ENCODE measurements around the gene POLR2B. TPM values are rescaled to one million over a fixed set of nuclear protein-coding genes. Genes with fewer than 3 reads are reported as not detected.

Gene POLR2B
- total and polyA plus RNA-seq, 8 donors: 18.5 to 446 (median 60.9) TPM

DNA sequence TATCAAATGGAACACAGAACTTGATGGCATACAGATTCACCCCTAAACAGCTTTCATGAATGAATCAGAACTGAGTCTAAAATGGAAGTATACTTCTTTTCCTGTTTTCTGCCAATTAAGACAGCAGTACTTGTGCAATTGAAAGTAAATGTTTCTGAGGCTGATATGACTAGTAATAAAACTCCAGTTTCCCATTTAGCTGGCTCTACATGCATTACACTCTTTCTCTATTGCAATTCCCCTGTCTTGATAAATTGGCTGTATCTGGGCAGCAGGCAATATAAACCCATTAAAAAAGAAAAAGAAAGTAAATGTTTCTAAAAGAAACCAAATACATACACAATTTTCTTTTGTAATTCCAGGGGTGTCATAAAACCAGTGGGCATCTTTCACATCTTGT, 5.9 kb upstream of the POLR2B start:
- no peak for DNase-seq
- H3K4me1 ChIP-seq: peaks cover 15 to 29% (median 25%) of the 10 kb centered on the region in 4 donors
- H3K36me3 ChIP-seq: peaks cover 41 to 69% (median 67%) of the 10 kb centered on the region in 4 donors
- no peak overlapping the region for H3K27ac ChIP-seq
- intact Hi-C loops (cut with DNase I; ENCODE audit: low total_unique reads): no loop called here
- peaks cover 3 to 14% (median 8%) of the 10 kb centered on the region in 4 donors for H3K9me3 ChIP-seq
- no peaks in the 10 kb centered on the region for H3K27me3 ChIP-seq
- TF ChIP-seq POLR2AphosphoS5 (IDR thresholded peaks at IDR 0.05) (no peak), POLR2A (IDR thresholded peaks at IDR 0.05) (no peak), EP300 (IDR thresholded peaks at IDR 0.05) (no peak)
- TF ChIP-seq, protein P1, sequence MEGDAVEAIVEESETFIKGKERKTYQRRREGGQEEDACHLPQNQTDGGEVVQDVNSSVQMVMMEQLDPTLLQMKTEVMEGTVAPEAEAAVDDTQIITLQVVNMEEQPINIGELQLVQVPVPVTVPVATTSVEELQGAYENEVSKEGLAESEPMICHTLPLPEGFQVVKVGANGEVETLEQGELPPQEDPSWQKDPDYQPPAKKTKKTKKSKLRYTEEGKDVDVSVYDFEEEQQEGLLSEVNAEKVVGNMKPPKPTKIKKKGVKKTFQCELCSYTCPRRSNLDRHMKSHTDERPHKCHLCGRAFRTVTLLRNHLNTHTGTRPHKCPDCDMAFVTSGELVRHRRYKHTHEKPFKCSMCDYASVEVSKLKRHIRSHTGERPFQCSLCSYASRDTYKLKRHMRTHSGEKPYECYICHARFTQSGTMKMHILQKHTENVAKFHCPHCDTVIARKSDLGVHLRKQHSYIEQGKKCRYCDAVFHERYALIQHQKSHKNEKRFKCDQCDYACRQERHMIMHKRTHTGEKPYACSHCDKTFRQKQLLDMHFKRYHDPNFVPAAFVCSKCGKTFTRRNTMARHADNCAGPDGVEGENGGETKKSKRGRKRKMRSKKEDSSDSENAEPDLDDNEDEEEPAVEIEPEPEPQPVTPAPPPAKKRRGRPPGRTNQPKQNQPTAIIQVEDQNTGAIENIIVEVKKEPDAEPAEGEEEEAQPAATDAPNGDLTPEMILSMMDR (IDR thresholded peaks at IDR 0.05): no peak
- no peak overlapping the region for H3K4me3 ChIP-seq

DNA sequence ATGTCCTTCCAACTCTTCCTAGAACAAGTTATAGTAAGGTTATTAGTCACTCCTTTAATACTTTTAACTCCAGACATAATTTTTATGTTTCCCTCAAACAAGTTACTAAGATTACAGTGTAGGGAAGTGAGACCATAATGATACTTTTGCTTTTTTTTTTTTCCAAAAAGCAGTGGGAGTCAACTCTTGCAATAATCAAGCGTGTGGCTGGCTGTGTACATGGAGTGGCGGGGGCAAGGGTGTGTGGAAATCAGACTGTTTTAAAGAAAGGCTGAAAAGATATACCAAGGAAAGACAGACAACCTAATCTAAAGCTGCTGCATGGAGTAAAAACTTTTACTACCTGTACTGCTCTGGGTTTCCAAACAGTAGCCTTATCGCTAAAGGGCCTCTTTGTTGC, 5.4 kb upstream of the POLR2B start:
- WGBS, 5 donors: 95 to 98% (median 97%) methylated on average over 3 of the region's 3 CpGs
- no peak for DNase-seq
- Histone ChIP-seq H3K9me3 (peaks cover 3 to 14% (median 8%) of the 10 kb centered on the region in 4 donors), H3K27ac (no peak overlapping the region), H3K4me3 (no peak overlapping the region), H3K36me3 (peaks cover 38 to 64% (median 62%) of the 10 kb centered on the region in 4 donors), H3K4me1 (peaks cover 15 to 35% (median 28%) of the 10 kb centered on the region in 4 donors), H3K27me3 (no peaks in the 10 kb centered on the region)
- TF ChIP-seq POLR2AphosphoS5 (IDR thresholded peaks at IDR 0.05) (no peak), EP300 (IDR thresholded peaks at IDR 0.05) (no peak), POLR2A (IDR thresholded peaks at IDR 0.05) (no peak)
- TF ChIP-seq, protein P1 (IDR thresholded peaks at IDR 0.05): no peak
- intact Hi-C loops (cut with DNase I; ENCODE audit: low total_unique reads): no loop called here

DNA sequence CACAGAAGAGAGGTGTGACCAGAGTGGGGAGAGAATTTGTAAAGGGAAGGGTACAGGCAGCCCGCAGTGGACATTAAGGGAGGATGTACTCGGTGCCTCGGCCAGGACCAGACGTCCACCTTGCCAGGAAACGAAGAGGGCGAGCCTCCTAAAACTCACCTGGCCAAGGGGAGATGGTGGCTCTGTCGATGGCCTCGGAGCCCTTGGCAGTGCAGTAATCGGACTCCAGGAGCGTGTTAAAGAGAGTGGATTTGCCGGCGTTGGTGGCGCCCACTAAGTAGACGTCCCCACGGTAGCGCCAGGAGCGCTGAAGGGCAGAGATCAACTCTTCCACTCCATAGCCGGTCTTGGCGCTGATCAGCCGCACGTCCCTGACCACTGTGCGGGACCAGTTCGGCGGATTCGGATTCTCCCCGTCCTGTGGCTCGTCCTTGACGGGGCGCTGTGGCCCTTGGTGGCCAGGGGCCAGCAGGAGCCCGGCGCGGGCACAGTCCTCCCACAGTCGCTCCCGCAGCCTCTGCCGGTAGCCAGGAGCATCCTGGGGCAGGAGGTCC, 2.3 kb upstream of the POLR2B start:
- TF ChIP-seq EP300 (IDR thresholded peaks at IDR 0.05) (no peak), POLR2AphosphoS5 (IDR thresholded peaks at IDR 0.05) (no peak), POLR2A (IDR thresholded peaks at IDR 0.05) (no peak)
- TF ChIP-seq, protein P1 (IDR thresholded peaks at IDR 0.05): no peak
- Histone ChIP-seq H3K4me3 (peak overlapping the region; percentile 73 to 99 (median 96)), H3K27me3 (no peaks in the 10 kb centered on the region), H3K36me3 (peaks cover 23 to 34% (median 33%) of the 10 kb centered on the region in 4 donors), H3K27ac (peak overlapping the region; percentile 88 to 94 (median 93)), H3K9me3 (peaks cover 3 to 14% (median 8%) of the 10 kb centered on the region in 4 donors), H3K4me1 (peaks cover 31 to 54% (median 47%) of the 10 kb centered on the region in 4 donors)
- peak in 1 of 2 donors; percentile 27 for DNase-seq
- WGBS, 5 donors: 0 to 4% (median 2%) methylated on average over 6 to 35 of the region's 35 CpGs
- intact Hi-C loops (cut with DNase I; ENCODE audit: low total_unique reads): loop anchor here (5.0 kb wide), 1 partner anchor 69 kb away; the partner anchor contains the start of gene REST

DNA sequence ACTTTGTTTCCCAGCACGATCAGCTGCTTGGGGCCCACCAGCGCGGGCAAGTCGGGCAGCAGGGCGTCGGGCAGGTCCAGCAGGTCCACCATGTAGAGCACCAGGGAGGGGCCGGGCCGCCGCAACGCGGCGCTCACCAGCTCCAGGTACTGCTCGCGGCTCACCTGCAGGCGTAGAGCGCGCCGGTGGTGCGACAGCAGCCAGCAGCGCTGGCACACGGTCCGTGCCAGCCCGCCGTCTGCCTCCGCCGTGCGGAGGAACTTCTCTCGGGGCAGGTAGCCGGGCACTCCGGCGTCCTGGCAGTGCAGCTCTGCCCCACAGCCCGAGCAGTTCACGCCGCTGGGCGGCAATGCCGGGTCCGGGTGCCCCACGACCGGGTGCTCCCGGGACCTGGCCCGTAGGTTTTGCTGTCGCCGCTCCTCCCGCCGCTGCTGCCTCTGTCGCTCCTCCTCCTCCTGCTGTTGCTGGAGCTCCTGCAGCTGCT, 1.8 kb upstream of the POLR2B start:
- Histone ChIP-seq H3K9me3 (peaks cover 3 to 14% (median 8%) of the 10 kb centered on the region in 4 donors), H3K36me3 (peaks cover 23 to 29% (median 27%) of the 10 kb centered on the region in 4 donors), H3K4me3 (peak overlapping the region; percentile 73 to 99 (median 96)), H3K4me1 (peaks cover 35 to 59% (median 49%) of the 10 kb centered on the region in 4 donors), H3K27me3 (no peaks in the 10 kb centered on the region), H3K27ac (peak overlapping the region; percentile 88 to 94 (median 93))
- peak; percentile 80 to 90 for DNase-seq
- TF ChIP-seq, protein P1 (IDR thresholded peaks at IDR 0.05): no peak
- TF ChIP-seq POLR2AphosphoS5 (IDR thresholded peaks at IDR 0.05) (peak in 1 of 3 donors; percentile 51), EP300 (IDR thresholded peaks at IDR 0.05) (no peak), POLR2A (IDR thresholded peaks at IDR 0.05) (no peak)
- intact Hi-C loops (cut with DNase I; ENCODE audit: low total_unique reads): loop anchor here (5.0 kb wide), 1 partner anchor 70 kb away; the partner anchor contains the start of gene REST
- WGBS, 5 donors: 0 to 1% (median 0%) methylated on average over 1 to 46 of the region's 46 CpGs
